Hepatocyte (in vitro differentiated cells): ENCODE data around the gene RIN3.

Source experiments
- EZH2 ChIP-seq: fragments of 200-600 bp; sonication (generic); IDR thresholded peaks from 2 replicates; pipeline ENCODE4 v1.6.1; 2016; ENCODE audit warnings: antibody characterized with exemption, mild to moderate bottlenecking, borderline replicate concordance
- EZH2phosphoT487 ChIP-seq: fragments of 200-600 bp; sonication (generic); IDR thresholded peaks from one replicate; pipeline ENCODE4 v1.6.1; 2018; ENCODE audit warnings: antibody characterized with exemption, mild to moderate bottlenecking, low read depth, moderate library complexity; ENCODE audit not compliant: unreplicated experiment, severe bottlenecking
- TF ChIP-seq, protein P1 (sequence below): fragments of 200-600 bp; sonication (generic); IDR thresholded peaks from 2 replicates; pipeline ENCODE4 v1.5.1; 2016; ENCODE audit warnings: antibody characterized with exemption, mild to moderate bottlenecking; ENCODE audit not compliant: poor library complexity

GRCh38 chr14:92734618-92735017 is 221.0 kb downstream of the RIN3 start:
- no peak for TF ChIP-seq EZH2phosphoT487
- TF ChIP-seq, protein P1, sequence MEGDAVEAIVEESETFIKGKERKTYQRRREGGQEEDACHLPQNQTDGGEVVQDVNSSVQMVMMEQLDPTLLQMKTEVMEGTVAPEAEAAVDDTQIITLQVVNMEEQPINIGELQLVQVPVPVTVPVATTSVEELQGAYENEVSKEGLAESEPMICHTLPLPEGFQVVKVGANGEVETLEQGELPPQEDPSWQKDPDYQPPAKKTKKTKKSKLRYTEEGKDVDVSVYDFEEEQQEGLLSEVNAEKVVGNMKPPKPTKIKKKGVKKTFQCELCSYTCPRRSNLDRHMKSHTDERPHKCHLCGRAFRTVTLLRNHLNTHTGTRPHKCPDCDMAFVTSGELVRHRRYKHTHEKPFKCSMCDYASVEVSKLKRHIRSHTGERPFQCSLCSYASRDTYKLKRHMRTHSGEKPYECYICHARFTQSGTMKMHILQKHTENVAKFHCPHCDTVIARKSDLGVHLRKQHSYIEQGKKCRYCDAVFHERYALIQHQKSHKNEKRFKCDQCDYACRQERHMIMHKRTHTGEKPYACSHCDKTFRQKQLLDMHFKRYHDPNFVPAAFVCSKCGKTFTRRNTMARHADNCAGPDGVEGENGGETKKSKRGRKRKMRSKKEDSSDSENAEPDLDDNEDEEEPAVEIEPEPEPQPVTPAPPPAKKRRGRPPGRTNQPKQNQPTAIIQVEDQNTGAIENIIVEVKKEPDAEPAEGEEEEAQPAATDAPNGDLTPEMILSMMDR: no peak
- TF ChIP-seq EZH2: no peak
